Fibroblast of lung (primary cell): Measurements from ENCODE around the gene ATAD5. TPM values are rescaled to one million over a fixed set of nuclear protein-coding genes. Genes with fewer than 3 reads are reported as not detected.
A peak's percentile ranks its signal among the peaks of the same experiment; 100 is the strongest.

Source experiments
- DNase-seq, 2 donors: peaks; one replicate each; pipeline versions ENCODE4 v3.0.0 to v3.0.0-alpha.2; 2010; ENCODE audit warnings: low read depth in 2 of 2
- H2AFZ ChIP-seq: 2 replicates; pipeline ENCODE4 v1.5.1; 2012; ENCODE audit warnings: low read length, control low read depth, inconsistent platforms
- H3K27ac ChIP-seq: 2 replicates; pipeline ENCODE4 v1.5.1; 2011; ENCODE audit warnings: low read length, control low read depth; ENCODE audit not compliant: insufficient read depth
- H3K27me3 ChIP-seq: 2 replicates; pipeline ENCODE4 v1.5.1; 2011; ENCODE audit warnings: mild to moderate bottlenecking, low read length; ENCODE audit not compliant: control insufficient read depth, insufficient read depth
- H3K36me3 ChIP-seq: 2 replicates; pipeline ENCODE4 v1.5.1; 2011; ENCODE audit warnings: low read length; ENCODE audit not compliant: control insufficient read depth, insufficient read depth
- H3K4me1 ChIP-seq: 2 replicates; pipeline ENCODE4 v1.5.1; 2011; ENCODE audit warnings: low read length; ENCODE audit not compliant: control insufficient read depth, insufficient read depth; ENCODE audit errors: extremely low read depth
- H3K4me2 ChIP-seq: 2 replicates; pipeline ENCODE4 v1.5.1; 2011; ENCODE audit warnings: low read length, control low read depth; ENCODE audit not compliant: insufficient read depth; ENCODE audit errors: extremely low read depth
- H3K4me3 ChIP-seq, 4 experiments: fragments of 200-600 bp in 1 of 4; sonication (generic) in 1 of 4; replicated peaks in 1 of 4; 2 replicates each; pipeline ENCODE4 v1.5.1; 2011 to 2016; ENCODE audit warnings: low read length in 4 of 4, low read depth in 3 of 4, mild to moderate bottlenecking in 3 of 4, control low read depth in 2 of 4, inconsistent platforms in 1 of 4, mixed read lengths in 1 of 4; ENCODE audit not compliant: insufficient read depth in 1 of 4; ENCODE audit errors: control extremely low read depth in 1 of 4
- H3K79me2 ChIP-seq: 2 replicates; pipeline ENCODE4 v1.5.1; 2012; ENCODE audit warnings: mild to moderate bottlenecking, low read length, inconsistent platforms; ENCODE audit not compliant: control insufficient read depth, insufficient read depth
- H3K9ac ChIP-seq: 2 replicates; pipeline ENCODE4 v1.5.1; 2011; ENCODE audit warnings: mild to moderate bottlenecking, low read length, control low read depth; ENCODE audit not compliant: insufficient read depth
- H3K9me3 ChIP-seq: 2 replicates; pipeline ENCODE4 v1.5.1; 2012; ENCODE audit warnings: low read depth, low read length; ENCODE audit not compliant: control insufficient read depth, insufficient read depth
- H4K20me1 ChIP-seq: 2 replicates; pipeline ENCODE4 v1.5.1; 2011; ENCODE audit warnings: low read length; ENCODE audit not compliant: control insufficient read depth, insufficient read depth; ENCODE audit errors: extremely low read depth
- EZH2 ChIP-seq: IDR thresholded peaks from 2 replicates; pipeline ENCODE4 v1.5.1; 2012; ENCODE audit warnings: low read length, control low read depth, mild to moderate bottlenecking; ENCODE audit errors: missing control alignments
- polyA plus RNA-seq, 2 donors: library from polyadenylated mRNA; depleted of rRNA in 1 of 2; stranded (reverse) in 1 of 2; unstranded in 1 of 2; fragments of >200 nt; gene quantifications; 2 replicates each; pipeline ENCODE4 v1.2.1, GENCODE V29; 2011 to 2012; ENCODE audit warnings: missing spikeins in 1 of 2
- total RNA-seq: library from RNA; depleted of rRNA; stranded (reverse); fragments of >200 nt; gene quantifications from 2 replicates; pipeline ENCODE4 v1.2.1, GENCODE V29; 2014
- TF ChIP-seq, protein P1 (sequence below), 2 donors: IDR thresholded peaks in 1 of 2; conservative IDR thresholded peaks in 1 of 2; 1 replicate in 1 of 2; 2 replicates in 1 of 2; pipeline ENCODE4 v1.5.1; 2011 to 2012; ENCODE audit warnings: low read length in 2 of 2, control low read depth in 1 of 2, inconsistent platforms in 1 of 2, low read depth in 1 of 2, mild to moderate bottlenecking in 1 of 2

Gene ATAD5
- total and polyA plus RNA-seq, 2 donors (not counting 1 experiment from before 2014, with no cell fraction given), result 0.83 to 1.6 TPM

DNA sequence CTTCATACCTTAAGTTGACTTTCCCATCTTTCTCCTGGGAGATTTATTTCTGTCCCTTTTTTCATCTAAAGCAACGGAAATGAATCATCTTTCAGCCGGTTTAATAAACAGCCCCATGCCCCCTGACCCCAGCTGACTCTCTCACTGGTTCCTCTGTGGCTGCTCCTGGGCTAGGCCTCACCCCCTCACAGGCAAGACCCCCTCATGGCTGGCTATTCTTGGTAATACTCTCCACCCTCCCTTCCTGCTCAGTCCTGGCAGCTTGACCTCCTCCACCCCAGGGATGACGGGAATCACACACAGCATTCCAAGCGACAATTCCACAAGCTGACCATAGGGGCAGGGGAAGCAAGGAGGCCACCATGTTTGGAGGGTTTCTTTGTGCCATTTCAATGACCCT lies 88.5 kb downstream of the ATAD5 start:
- H3K4me1 ChIP-seq, result peaks cover 10% of the 10 kb centered on the region
- no peak overlapping the region for H3K4me3 ChIP-seq
- TF ChIP-seq, protein P1, sequence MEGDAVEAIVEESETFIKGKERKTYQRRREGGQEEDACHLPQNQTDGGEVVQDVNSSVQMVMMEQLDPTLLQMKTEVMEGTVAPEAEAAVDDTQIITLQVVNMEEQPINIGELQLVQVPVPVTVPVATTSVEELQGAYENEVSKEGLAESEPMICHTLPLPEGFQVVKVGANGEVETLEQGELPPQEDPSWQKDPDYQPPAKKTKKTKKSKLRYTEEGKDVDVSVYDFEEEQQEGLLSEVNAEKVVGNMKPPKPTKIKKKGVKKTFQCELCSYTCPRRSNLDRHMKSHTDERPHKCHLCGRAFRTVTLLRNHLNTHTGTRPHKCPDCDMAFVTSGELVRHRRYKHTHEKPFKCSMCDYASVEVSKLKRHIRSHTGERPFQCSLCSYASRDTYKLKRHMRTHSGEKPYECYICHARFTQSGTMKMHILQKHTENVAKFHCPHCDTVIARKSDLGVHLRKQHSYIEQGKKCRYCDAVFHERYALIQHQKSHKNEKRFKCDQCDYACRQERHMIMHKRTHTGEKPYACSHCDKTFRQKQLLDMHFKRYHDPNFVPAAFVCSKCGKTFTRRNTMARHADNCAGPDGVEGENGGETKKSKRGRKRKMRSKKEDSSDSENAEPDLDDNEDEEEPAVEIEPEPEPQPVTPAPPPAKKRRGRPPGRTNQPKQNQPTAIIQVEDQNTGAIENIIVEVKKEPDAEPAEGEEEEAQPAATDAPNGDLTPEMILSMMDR (conservative IDR thresholded peaks at IDR 0.05 in 1 of 2, IDR thresholded peaks at IDR 0.05 in 1 of 2; ENCODE audit: low read depth in 1 of 2, low read length in 2 of 2), result peak in 1 of 2 donors; percentile 31
- no peak for TF ChIP-seq EZH2
- no peak overlapping the region for H3K9ac ChIP-seq
- no peaks in the 10 kb centered on the region for H3K36me3 ChIP-seq
- peak overlapping the region; percentile 28 for H3K27ac ChIP-seq
- H3K9me3 ChIP-seq, result no peaks in the 10 kb centered on the region
- peak; percentile 10 to 37 for DNase-seq
- peaks cover 2% of the 10 kb centered on the region for H3K27me3 ChIP-seq
- peak overlapping the region; percentile 41 for H3K4me2 ChIP-seq
- peak overlapping the region; percentile 65 for H2AFZ ChIP-seq
- no peaks in the 10 kb centered on the region for H4K20me1 ChIP-seq
- no peaks in the 10 kb centered on the region for H3K79me2 ChIP-seq

DNA sequence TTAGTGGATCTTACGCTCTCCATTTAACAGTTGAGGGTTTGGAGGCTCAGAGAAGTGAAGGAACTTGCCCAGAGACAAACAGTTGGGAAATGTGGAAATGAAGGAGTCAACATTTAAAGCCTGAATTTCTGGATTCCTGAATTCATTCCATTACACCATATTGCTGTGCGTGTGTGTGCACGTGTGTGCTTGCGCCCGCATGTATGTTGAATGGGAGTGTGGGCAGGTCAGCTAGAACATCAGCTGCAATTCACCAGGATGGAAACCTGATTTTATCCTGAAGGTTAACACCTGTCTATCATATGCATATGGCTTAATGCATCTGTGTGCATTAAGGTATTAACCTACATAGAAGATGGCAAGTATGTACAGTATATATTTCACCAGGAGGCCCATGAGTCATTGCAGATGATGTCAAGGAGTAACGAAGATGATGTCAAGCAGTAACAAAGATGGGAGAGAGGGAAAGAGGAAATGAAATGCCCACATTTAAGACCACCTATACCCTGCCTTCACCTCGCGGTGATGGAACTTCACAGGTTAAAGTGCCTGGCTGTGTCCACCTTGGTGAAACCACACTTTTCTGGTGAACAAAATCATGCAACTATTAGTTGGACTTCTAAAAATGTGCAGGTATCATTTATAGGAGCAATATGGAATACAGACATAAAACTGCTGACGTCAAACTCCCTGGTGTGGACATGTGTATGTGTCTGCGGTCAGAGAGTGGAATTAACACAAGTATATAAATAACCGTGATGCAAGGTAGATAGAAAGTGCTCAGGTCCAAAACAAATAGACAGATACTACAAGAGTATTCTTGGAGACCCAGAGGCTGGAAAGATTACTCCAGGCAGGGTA lies 89.1 kb downstream of the ATAD5 start:
- Histone ChIP-seq H3K36me3 (no peaks in the 10 kb centered on the region), H3K4me2 (peak overlapping the region; percentile 41), H4K20me1 (no peaks in the 10 kb centered on the region), H3K27ac (peak overlapping the region; percentile 28), H3K27me3 (peaks cover 2% of the 10 kb centered on the region), H3K4me1 (peaks cover 10% of the 10 kb centered on the region), H2AFZ (peak overlapping the region; percentile 65), H3K79me2 (no peaks in the 10 kb centered on the region), H3K4me3 (no peak overlapping the region), H3K9me3 (no peaks in the 10 kb centered on the region), H3K9ac (no peak overlapping the region)
- no peak for TF ChIP-seq EZH2
- TF ChIP-seq, protein P1 (conservative IDR thresholded peaks at IDR 0.05 in 1 of 2, IDR thresholded peaks at IDR 0.05 in 1 of 2; ENCODE audit: low read depth in 1 of 2, low read length in 2 of 2), result no peak
- DNase-seq, result no peak

DNA sequence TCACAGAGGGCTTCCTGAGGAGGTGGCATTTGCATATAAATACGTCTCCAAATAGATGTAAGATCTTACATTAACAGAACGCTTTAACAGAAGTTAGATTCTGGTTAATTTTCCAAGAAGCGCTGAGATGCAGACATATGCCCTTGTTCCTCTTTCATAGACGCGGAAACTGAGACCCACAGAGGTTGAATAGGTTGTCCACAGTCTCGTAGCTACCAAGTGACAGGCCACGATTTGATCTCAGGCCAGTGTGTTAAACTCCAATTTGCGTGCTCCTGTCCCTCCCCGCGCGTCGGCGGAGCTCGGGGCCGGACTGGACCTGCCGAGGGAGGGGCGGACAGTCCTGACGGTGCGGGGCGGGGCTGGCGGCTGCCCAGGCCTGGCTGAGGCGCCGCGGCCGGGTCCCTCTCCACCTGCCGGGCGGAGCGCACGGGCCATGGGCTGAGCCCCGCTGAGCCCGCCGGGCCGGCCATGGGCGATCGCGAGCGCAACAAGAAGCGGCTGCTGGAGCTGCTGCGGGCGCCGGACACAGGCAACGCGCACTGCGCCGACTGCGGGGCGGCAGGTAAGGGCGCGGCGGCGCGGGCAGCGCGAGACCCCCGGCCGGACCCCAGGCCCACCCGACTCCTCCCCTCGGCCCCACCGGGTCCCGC lies 89.9 kb downstream of the ATAD5 start, which contains the start of gene ADAP2:
Gene ADAP2, plus strand, starts transcription at position 402 of the 653 bp plus-strand sequence. Its CDS starts 70 bp downstream, at position 472.
- H3K4me1 ChIP-seq, result peaks cover 10% of the 10 kb centered on the region
- H3K9ac ChIP-seq, result peak within 1 kb of the TSS; percentile 49
- H3K27me3 ChIP-seq, result peaks cover 2% of the 10 kb centered on the region
- peak in 1 of 2 donors; percentile 22 for DNase-seq
- H3K9me3 ChIP-seq, result no peaks in the 10 kb centered on the region
- H3K27ac ChIP-seq, result no peak within 1 kb of the TSS
- H3K36me3 ChIP-seq, result no peaks in the 10 kb centered on the region
- no peaks in the 10 kb centered on the region for H3K79me2 ChIP-seq
- peak within 1 kb of the TSS; percentile 76 for H2AFZ ChIP-seq
- peak within 1 kb of the TSS; percentile 24 to 37 (median 28) for H3K4me3 ChIP-seq
- no peaks in the 10 kb centered on the region for H4K20me1 ChIP-seq
- peak within 1 kb of the TSS; percentile 71 for H3K4me2 ChIP-seq
- no peak for TF ChIP-seq EZH2
- TF ChIP-seq, protein P1 (conservative IDR thresholded peaks at IDR 0.05 in 1 of 2, IDR thresholded peaks at IDR 0.05 in 1 of 2; ENCODE audit: low read depth in 1 of 2, low read length in 2 of 2), result no peak
